Type B pancreatic cell (in vitro differentiated cells): ENCODE measurements around the gene HEG1. TPM values are rescaled to one million over a fixed set of nuclear protein-coding genes. Genes with fewer than 3 reads are reported as not detected.

Source experiments
- DNase-seq: peaks from one replicate; pipeline ENCODE4 v3.0.0; 2021; ENCODE audit warnings: mixed read lengths; ENCODE audit not compliant: unreplicated experiment; ENCODE audit errors: extremely low spot score
- H3K27ac Mint-ChIP-seq: 2 replicates; pipeline ENCODE4 v1.8.0; 2021; ENCODE audit warnings: mild to moderate bottlenecking, mixed read lengths
- H3K27me3 Mint-ChIP-seq: 2 replicates; pipeline ENCODE4 v1.8.0; 2021; ENCODE audit warnings: mixed read lengths
- H3K36me3 Mint-ChIP-seq: 2 replicates; pipeline ENCODE4 v1.8.0; 2021; ENCODE audit warnings: mixed read lengths
- H3K4me1 Mint-ChIP-seq: one replicate; pipeline ENCODE4 v1.8.0; 2021; ENCODE audit warnings: mixed read lengths; ENCODE audit not compliant: unreplicated experiment
- H3K4me3 Mint-ChIP-seq: 2 replicates; pipeline ENCODE4 v1.8.0; 2021; ENCODE audit warnings: mild to moderate bottlenecking, mixed read lengths
- H3K9me3 Mint-ChIP-seq: 2 replicates; pipeline ENCODE4 v1.8.0; 2021; ENCODE audit warnings: mixed read lengths
- CTCF ChIP-seq: fragments of 200-600 bp; sonication (generic); conservative IDR thresholded peaks from 2 replicates; pipeline ENCODE4 v1.5.0; 2021; ENCODE audit warnings: antibody characterized with exemption, mild to moderate bottlenecking
- total RNA-seq: library from RNA; stranded (reverse); gene quantifications from 2 replicates; pipeline ENCODE4 v1.2.1, GENCODE V29; 2021; ENCODE audit warnings: low replicate concordance

The HEG1 gene
- total RNA-seq, 1 donor from 2014 or later: 43.1 TPM

- no peak for TF ChIP-seq CTCF
- peak; percentile 4 for DNase-seq
- Mint-ChIP-seq H3K27me3 (no peaks in the 10 kb centered on the region), H3K27ac (no peak overlapping the region), H3K4me3 (no peak overlapping the region), H3K36me3 (peaks cover 9% of the 10 kb centered on the region), H3K4me1 (peaks cover 18% of the 10 kb centered on the region), H3K9me3 (no peaks in the 10 kb centered on the region)
Observed at GRCh38 chr3:125080077-125080476, 24.3 kb upstream of the HEG1 start.

- Mint-ChIP-seq H3K27ac (no peak overlapping the region), H3K36me3 (peaks cover 9% of the 10 kb centered on the region), H3K27me3 (no peaks in the 10 kb centered on the region), H3K4me3 (no peak overlapping the region), H3K9me3 (no peaks in the 10 kb centered on the region), H3K4me1 (peaks cover 19% of the 10 kb centered on the region)
- no peak for TF ChIP-seq CTCF
- no peak for DNase-seq
Observed at GRCh38 chr3:125079675-125080045, 23.9 kb upstream of the HEG1 start.

- Mint-ChIP-seq H3K27me3 (no peaks in the 10 kb centered on the region), H3K27ac (no peak overlapping the region), H3K9me3 (no peaks in the 10 kb centered on the region), H3K36me3 (peaks cover 9% of the 10 kb centered on the region), H3K4me1 (peaks cover 19% of the 10 kb centered on the region), H3K4me3 (no peak overlapping the region)
- TF ChIP-seq CTCF: no peak
- DNase-seq: peak; percentile 18
Observed at GRCh38 chr3:125078951-125079674, 23.3 kb upstream of the HEG1 start.

GRCh38 chr3:125077864-125078263, 22.1 kb upstream of the HEG1 start:
- no peak for TF ChIP-seq CTCF
- H3K9me3 Mint-ChIP-seq: no peaks in the 10 kb centered on the region

GRCh38 chr3:125076464-125076863, 20.7 kb upstream of the HEG1 start:
- no peak overlapping the region for H3K27ac Mint-ChIP-seq

More at GRCh38 chr3:125077864-125078263, 22.1 kb upstream of the HEG1 start:
- Mint-ChIP-seq H3K36me3 (peaks cover 8% of the 10 kb centered on the region), H3K27me3 (no peaks in the 10 kb centered on the region), H3K4me3 (no peak overlapping the region), H3K27ac (no peak overlapping the region), H3K4me1 (peaks cover 22% of the 10 kb centered on the region)
- DNase-seq: peak; percentile 13

More at GRCh38 chr3:125076464-125076863, 20.7 kb upstream of the HEG1 start:
- TF ChIP-seq CTCF: no peak
- Mint-ChIP-seq H3K4me3 (no peak overlapping the region), H3K4me1 (peaks cover 21% of the 10 kb centered on the region), H3K36me3 (peaks cover 5% of the 10 kb centered on the region), H3K27me3 (no peaks in the 10 kb centered on the region), H3K9me3 (no peaks in the 10 kb centered on the region)
- no peak for DNase-seq
